Omental fat pad (tissue), 4 donors: Measurements from ENCODE around the gene CCDC77. TPM values are rescaled to one million over a fixed set of nuclear protein-coding genes. Genes with fewer than 3 reads are reported as not detected.
"Not testable (repeated sequence)": the region's sequence is repeated elsewhere in the genome, so short reads cannot be mapped to it uniquely, and the experiment has no call there.

Experiments
- ATAC-seq: fragments of 150-250 bp; one replicate; pipeline ENCODE4 v1.9.1; 2016; ENCODE audit warnings: mild to moderate bottlenecking, moderate library complexity; ENCODE audit not compliant: low FRiP score
- DNase-seq: peaks from one replicate; pipeline ENCODE4 v3.0.0-alpha.2; 2019; ENCODE audit warnings: low spot score
- total RNA-seq, 4 donors: library from RNA; depleted of rRNA; stranded (reverse); fragments of >200 nt; gene quantifications; one replicate each; pipeline ENCODE4 v1.1.0, GENCODE V29; 2016
- TF ChIP-seq, protein P1 (sequence below), 3 donors: fragments of 450-650 bp; IDR thresholded peaks; one replicate each; pipeline ENCODE4 v1.5.1; 2016 to 2017; ENCODE audit warnings: antibody characterized with exemption in 3 of 3, mild to moderate bottlenecking in 3 of 3, moderate library complexity in 2 of 3

CCDC77 gene
- total RNA-seq, 4 donors from 2014 or later = 4.2 to 9.6 (median 5.5) TPM

DNA sequence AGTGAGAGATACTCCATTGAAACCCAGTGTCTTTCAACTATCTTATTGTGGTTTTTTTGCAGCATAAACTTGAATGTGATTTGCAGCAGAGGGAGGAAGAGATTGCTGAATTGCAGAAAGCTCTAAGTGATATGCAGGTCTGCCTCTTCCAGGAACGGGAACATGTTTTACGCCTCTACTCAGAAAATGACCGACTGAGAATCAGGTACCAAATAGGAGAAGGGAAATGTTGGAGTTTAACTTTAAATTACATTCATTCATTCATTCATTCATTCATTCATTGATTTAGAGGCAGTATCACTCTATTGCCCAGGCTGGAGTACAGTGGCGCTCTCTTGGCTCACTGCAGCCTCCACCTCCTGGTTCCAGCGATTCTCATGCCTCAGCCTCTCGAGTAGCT lies 17.0 kb downstream of the CCDC77 start:
- TF ChIP-seq, protein P1, sequence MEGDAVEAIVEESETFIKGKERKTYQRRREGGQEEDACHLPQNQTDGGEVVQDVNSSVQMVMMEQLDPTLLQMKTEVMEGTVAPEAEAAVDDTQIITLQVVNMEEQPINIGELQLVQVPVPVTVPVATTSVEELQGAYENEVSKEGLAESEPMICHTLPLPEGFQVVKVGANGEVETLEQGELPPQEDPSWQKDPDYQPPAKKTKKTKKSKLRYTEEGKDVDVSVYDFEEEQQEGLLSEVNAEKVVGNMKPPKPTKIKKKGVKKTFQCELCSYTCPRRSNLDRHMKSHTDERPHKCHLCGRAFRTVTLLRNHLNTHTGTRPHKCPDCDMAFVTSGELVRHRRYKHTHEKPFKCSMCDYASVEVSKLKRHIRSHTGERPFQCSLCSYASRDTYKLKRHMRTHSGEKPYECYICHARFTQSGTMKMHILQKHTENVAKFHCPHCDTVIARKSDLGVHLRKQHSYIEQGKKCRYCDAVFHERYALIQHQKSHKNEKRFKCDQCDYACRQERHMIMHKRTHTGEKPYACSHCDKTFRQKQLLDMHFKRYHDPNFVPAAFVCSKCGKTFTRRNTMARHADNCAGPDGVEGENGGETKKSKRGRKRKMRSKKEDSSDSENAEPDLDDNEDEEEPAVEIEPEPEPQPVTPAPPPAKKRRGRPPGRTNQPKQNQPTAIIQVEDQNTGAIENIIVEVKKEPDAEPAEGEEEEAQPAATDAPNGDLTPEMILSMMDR (IDR thresholded peaks at IDR 0.05) = no peak
- no peak for ATAC-seq

DNA sequence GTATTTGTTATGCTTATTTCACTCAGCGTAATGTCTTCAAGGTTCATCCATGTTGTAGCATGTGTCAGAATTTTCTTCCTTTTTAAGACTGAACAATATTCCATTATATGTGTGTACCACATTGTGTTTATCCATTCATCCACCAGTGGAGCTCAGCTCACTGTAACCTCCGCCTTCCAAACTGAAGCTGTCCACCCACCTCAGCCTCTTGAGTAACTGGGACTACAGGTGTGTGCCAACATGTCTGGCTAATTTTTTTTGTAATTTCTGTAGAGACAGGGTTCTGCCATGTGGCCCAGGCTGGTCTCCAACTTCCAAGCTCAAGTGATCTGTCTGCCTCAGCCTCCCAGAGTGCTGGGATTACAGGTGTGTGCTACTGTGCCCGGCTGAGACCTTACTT lies 21.1 kb downstream of the CCDC77 start:
- TF ChIP-seq, protein P1 (IDR thresholded peaks at IDR 0.05) = no peak
- ATAC-seq = no peak
- DNase-seq = no peak

More for the DNA sequence above, 17.0 kb downstream of the CCDC77 start:
- DNase-seq = no peak

DNA sequence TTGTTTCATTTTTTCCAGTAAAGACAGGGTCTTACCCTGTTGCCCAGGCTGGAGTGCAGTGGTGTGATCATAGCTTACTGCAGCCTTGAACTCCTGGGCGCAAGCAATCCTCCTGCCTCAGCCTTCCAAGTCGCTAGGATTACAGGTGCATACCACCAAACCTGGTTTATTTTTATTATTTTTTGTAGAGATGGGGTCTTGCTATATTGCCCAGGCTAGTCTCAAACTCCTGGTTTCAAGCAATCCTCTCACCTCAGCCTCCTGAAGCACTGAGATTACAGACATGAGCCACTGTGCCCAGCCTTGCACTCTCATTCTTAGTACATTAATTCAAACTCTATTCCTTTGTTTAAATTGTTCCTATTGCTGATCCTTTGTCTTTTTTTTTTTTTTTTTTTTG lies 34.3 kb downstream of the CCDC77 start:
- DNase-seq, ATAC-seq: not testable (repeated sequence)

DNA sequence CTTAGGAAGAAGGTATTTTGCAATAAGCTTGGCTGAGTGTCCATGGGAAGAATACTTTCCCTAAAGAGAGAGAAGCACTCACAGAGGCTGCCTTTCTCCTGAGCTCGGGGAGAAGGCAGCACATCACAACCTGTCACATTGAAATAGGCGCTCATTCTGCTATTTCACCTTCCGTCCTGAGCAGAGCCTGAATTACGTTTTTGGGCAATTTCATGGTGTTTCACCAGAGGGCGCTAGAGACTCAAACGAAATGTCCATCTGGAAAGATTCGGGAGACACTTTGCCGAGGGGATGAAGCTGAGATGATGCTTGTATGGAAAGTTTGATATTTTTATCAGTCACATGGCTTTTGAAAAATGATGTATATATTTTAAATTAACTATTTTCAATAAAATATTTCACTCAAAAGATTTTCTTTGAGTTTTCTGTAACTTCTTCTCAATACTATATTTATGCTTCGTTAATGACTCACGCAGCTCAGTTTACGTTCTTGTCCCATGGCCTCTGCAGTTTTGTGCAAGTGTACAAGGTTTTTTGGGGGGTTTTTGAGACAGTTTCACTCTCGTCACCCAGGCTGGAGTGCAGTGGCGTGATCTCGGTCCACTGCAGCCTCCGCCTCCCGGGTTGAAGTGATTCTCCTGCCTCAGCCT lies 40.9 kb downstream of the CCDC77 start:
- ATAC-seq = no peak
- DNase-seq = no peak

DNA sequence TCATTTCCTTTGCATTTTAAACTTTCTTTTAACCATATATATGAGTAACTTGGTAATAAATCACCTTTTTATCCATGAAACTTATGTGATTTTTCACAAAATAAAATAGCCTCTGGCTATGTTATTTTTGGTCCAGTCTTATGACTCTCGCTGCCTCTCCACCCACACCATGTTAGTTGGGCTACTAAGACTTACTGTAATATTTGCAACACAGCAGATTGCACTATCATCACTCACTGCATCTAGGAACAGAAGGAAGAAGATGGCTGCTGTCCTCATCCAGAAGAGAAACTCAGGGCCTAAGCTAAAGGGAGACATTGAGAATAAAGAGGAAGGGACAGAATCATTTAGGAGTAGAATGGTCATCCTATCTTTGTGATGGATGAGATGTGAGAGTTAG lies 45.7 kb downstream of the CCDC77 start:
- TF ChIP-seq, protein P1 (IDR thresholded peaks at IDR 0.05) = no peak
- no peak for ATAC-seq
- DNase-seq = no peak

More for the DNA sequence above, 40.9 kb downstream of the CCDC77 start:
- TF ChIP-seq, protein P1 (IDR thresholded peaks at IDR 0.05) = peak in 1 of 3 donors; percentile 12

DNA sequence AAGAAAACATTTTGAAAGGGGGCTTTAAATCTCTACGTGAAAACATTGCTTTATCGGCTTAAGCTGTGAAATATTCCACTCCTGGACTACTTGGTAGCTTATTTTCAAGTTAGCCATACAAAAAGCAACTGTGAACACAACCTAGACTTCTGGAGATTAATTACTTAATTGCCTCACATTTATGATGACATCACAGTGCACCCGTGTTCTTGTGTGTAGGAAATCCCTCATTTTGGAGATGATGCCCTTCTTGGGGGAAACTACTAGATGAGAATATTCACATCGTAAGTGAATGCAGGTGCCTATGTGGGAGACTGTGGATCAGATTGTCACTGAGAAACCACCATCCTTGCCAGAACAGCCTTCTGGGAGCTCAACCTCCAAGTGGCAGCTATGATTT lies 47.8 kb downstream of the CCDC77 start:
- TF ChIP-seq, protein P1 (IDR thresholded peaks at IDR 0.05) = no peak
- DNase-seq (no peak), ATAC-seq (no peak)

DNA sequence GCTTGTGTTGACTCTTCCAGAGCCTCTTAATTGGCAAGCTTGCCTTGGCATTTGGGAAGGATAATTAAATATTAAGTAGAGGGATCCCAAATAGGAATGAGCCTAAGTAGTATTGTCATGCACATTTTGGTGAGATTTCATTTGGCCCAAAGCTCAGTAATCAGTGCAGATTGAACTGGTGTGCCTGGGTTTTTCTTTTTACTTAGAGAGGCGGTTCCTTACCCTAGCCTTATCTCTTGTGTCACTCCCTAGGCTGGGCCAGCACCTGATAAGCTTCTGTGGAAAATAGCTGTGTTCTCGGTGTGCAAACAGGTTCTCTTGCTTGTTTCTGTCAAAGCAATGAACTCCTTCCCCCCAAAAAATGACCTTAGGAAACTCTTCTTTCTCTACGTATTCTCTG lies 49.0 kb downstream of the CCDC77 start:
- TF ChIP-seq, protein P1 (IDR thresholded peaks at IDR 0.05) = no peak
- ATAC-seq (no peak), DNase-seq (no peak)
